HuH-7 (cell line): ENCODE results near the gene SAP30.
A peak's percentile ranks its signal among the peaks of the same experiment; 100 is the strongest.

Experiments
- DNase-seq: peaks from one replicate; pipeline ENCODE4 v3.0.0; 2011; ENCODE audit warnings: low spot score

SAP30 gene, protein sequence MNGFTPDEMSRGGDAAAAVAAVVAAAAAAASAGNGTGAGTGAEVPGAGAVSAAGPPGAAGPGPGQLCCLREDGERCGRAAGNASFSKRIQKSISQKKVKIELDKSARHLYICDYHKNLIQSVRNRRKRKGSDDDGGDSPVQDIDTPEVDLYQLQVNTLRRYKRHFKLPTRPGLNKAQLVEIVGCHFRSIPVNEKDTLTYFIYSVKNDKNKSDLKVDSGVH

DNA sequence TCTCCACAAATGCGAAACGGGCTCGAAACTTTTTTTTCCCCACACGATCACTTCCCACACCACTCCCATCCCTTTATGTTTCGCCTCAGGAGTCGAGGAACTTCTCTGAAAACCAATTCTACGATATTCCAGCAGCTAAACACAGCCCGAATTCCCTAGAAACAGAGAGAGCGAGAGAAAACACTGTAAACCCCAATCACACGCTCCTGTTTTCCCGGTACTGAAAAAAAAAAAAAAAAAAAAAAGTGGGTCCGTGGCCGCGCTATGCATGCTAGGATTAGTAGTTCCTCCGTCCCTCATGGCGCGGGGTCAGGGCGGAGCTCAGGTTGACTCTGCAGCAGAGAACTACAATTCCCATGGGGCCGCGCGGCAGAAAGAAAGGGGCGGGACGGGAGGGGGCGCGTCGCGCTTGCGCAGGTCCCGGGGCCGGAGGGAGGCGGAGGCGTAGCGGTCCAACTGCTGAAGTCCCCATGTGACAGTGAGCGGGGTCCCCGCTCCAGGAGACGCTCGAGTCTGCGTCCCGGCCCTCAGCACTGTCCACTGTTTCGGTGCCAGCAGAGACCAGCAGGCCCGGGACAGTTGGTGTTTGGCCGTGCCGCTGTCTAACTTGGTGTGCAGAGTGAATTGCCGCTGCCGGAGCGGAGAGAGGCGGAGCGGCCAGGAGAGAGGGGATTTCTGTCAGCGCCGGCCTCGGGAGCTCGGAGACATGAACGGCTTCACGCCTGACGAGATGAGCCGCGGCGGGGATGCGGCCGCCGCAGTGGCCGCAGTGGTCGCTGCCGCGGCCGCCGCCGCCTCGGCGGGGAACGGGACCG is at the start of gene SAP30:
Gene SAP30, plus strand, starts transcription at position 478 of the 815 bp plus-strand sequence. Its CDS starts 229 bp downstream, at position 707.
- DNase-seq, result peak; percentile 93

DNA sequence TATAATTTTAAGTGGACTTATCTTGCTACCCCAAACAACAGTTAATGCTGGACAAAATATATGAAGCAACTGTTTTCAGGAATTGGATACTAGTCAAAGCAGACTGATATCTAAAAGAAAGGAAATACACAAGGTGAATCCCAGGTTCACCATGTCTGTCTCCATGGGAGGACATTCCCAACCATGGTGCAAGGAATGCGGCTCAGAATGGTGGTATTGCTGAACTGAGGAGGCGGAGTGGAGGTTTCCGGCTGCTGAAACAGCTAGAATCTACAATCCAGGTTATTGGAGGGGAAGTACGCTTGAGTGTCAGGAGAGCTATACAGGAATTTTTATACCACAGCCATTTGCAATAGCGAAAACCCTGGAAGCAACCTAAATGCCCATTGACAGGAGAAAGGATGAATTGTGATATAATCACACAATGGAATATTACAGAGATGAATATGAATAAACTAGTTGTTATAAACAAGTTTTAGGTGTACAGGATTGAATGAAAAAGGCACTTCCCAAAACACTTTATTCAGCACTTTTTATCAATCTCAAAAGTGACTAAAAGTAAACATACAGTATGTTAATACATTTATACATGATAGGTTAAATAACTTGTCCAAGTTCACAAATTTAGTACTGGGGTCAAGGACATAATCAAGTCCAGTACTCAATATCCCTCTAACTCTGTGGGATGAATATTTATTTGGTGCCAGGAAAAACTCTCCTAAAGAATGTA is 45.6 kb upstream of the SAP30 start:
- DNase-seq, result no peak

DNA sequence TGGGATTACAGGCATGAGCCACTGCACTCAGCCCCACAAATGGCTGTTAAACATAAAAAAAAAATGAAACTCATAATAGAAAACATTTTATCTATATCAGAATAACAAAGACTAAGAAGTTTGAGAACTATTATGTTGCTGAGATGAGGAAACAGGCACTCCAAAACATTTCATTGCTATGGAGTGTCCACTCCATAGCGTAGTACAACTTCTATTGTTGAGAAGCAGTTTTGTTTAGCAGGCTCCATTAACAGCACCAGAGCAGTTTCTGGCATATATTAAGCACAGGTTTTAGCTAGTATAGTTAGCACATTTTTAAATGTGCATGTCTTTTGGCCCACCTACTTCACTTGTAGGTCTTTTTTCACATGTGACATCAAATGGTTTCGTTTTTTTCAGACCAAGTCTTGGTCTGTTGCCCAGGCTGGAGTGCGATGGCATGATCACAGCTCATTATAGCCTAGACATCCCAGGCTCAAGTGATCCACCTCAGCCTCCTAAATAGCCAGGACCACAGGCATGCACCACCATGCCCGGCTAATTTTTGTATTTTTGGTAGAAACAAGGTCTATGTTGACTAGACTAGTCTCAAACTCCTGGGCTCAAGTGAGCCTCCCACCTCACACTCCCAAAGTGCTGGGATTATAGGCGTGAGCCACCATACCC is 42.4 kb upstream of the SAP30 start:
- no peak for DNase-seq

DNA sequence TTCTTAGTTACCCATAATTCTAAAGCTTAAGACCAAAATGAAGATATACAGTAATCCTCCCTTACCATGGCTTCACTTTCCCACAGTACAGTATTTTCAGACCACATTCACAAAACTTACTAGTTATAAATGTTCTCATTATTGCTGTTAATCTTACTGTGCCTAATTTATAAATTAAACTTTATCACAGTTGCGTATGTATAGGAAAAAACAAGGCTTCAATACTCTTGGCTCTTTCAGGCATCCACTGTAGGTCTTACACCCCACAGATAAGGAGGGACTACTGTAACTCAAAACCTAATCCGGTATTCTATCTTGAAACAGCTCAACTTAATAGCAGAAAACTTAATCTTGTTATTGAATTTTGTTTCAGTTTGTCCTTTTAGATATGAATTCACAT is 40.2 kb upstream of the SAP30 start:
- no peak for DNase-seq

DNA sequence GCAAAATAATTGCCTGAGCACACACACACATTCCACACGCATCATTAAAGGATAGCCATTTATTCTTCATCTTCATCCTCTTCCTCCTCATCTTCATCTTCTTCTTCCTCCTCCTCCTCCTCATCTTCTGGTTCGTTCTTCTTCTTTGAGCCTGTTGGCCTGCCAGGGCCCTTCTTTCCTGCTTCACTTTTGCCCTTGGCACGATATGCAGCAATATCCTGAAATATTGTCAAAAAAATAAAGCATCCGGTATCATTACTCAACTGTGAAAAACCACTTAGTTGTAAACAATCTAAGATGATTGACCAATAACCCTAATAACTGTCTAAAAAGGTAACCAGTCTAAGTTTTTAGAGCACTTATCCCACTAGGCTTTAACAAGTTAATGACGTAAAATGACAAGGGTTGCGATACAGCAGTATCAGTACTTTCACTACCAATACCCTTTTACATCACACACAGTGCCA is 38.7 kb upstream of the SAP30 start:
- DNase-seq, result no peak

DNA sequence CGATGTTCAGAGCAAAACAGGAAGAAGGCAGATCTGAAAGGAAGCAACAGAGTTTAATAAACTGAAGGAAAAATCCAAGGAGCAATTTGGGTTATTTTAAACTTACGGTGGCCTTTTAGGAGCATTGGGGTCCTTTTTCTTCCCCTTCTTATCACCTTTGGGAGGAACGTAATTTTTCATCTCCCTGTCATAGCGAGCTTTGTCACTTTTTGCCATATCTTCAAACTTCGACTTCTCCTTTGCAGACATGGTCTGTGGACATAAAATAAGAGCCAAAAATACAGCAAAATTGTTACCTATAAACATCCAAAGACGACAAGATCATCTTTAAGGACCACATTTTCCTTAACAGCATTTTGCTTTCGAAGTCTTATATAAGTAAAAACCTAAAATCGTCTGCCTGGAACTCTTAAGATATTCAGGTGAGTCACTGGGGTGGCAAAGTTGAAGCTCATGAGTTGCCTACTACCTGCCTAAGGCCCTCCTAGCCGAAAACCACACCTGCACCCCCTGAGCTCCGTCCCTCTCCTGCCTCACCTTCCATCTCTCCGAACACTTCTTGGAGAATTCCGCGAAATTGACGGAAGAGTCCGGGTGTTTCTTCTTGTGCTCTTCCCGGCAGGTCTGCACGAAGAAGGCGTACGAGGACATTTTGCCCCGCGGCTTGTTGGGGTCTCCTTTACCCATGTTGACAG is 37.6 kb upstream of the SAP30 start:
- DNase-seq, result no peak

DNA sequence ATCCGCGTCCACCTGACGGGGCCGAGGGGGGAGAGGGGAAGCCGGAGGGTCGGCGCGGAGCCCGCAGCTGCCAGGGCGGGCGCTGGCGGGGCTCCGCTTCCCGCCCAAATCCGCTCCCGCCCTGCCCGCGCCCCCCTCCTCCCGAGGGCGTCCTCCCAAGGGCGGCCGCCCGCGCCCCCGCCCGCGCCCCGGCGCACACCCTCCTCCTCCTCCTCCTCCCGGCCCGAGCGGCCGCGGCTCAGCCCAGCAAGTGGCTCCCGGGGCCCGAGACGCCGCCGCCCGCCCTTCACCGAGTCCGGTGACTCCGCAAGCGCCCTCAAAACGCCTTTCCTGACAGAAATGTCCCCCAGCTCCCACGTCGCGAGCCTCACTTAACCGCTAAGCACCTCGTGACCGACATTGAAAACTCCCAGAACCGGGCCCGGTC is 37.1 kb upstream of the SAP30 start:
- DNase-seq, result peak; percentile 17

DNA sequence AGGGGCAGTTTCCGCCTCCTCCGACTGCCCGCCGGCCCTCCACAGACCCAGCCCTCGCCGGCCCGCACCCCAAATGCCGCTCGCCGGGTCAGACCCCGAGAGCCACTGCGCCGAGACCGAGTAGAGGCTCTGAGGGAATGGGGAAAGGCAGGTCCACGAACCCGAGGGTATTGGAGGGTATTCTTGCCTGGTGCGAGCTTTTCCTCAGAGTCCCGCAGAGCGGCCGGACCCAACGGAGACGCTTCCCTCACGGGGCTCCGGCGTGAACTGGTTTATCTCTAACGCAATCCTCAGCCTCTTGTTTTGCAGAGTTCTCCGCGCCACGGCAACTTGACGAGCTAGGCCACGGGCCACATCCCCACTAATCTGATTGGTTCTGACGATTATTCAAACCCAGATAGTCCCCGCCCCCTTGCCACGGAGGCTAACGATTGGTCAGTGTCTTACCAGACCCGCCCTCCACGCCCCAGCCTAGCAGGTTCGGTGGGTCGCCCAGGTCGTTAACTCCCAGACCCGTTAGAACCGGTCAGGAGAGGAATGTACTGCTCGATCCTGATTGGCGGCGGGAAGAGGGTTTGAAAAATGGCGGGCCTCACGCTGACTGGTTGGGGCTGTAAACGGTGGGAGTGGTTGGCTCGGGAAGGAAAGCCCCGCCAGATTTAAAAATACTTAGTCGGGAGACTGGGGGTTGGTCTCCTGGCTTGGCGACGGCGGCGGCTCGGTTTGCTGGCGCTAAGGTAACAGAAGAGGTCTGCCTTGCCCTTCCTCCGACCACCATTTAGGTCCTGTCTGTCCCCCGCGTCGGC is 36.5 kb upstream of the SAP30 start, which contains the start of gene HMGB2:
Gene HMGB2, minus strand, starts transcription at position 274 of the 806 bp plus-strand sequence. CDS start 709 bp downstream, outside the sequence.
- DNase-seq, result peak; percentile 98

DNA sequence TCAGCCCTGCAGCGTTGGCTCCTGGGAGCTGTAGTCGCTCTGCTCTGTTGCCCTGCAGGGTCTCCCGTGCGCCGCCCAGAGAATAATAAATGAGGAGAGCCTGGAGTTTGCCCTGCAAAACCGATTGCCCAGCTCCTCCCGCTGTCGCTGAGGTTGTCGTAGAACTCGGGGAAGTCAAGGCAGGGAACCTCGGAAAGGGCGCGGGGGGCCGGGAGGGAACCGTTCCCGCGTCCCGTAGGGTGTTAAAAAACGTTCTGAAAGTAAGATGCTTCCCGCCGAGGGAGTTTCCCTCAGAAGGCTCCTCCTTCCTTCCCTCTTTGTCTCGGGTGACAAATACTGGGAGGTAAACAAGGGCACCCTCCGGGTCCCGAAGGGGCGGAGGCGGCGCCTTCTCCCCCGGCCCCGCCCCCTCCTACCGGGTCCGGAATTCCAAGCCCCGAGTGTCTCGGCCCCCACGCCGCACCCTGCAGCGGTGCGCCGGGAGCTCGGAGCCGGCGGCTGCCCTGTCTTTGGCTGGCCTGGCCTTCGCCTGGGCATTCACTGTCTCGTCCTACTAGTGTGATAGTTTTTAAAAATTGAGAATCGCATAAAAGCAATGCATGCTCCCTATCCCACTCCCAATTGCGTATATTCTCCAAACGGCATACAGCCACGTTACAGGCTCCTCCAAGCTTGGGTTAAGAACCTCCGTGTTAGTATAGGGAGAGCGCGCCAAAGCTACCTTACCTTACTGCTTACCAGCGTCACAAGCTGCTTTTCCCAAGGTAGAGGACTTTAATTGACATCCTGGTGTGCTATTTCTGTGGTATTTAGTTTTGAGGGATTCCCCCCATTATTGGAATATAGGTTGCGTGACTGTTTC is 35.6 kb upstream of the SAP30 start:
- peak; percentile 89 for DNase-seq

DNA sequence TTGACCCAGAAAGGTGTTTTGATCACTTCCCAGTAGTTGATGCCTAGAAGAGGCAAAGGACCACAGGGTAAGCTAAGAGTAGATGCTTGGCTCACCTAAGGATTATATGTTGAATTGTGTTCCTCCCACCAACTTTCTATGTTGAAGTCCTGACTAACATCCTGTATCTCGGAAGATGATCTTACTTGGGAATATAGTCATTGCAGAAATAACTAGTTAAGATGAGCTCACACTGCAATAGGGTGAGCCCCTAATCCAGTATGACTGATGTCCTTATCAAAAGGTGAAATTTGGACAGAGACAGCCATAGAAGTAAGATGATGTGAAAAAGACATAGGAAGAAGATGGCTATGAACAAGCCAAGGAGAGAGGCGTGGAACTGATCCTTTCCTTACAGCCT is 33.3 kb upstream of the SAP30 start:
- no peak for DNase-seq

DNA sequence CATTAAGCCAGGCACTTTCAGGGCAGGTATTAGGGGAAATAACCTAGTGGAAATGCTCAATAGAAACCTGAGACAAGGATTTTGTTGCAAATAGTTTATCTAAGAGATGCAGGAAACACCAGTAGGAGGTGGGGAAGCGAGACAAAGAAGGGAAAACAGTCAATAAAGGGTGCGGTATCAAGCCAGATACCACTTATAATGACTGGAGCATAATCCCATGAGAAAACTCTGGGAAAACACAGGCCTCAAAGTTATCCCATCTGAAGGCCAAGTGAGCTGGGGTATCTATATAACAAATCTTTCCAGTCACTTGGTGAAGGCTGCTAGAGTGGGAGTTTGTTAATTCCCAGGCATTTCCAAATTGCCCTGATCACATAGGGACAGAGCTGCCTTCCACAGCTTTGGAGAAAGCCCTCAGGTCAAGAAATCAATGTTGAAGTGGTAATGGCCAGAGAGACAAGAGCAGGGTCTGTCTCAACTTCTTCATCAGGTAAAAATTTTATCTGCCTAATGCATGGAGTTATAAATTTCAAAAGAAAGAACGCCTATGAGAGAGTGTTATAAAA is 26.8 kb upstream of the SAP30 start:
- no peak for DNase-seq

DNA sequence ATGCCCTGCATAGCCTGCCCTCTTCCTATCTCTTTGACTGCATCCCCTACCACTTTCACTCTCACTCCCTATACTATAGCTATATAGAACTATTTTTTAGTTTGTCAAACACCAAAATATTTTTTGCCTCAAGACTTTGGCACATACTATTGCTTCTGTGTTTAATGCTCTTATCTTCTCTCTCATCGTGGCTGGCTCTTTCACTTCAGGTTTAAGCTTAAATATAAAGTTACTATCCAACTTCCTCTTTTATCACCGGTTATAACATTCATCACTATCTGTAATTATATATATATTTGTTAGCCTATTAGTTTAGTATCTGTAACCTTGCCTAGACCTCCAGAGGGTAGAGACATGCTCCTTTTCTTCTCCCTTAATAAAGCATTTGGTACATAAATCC is 25.1 kb upstream of the SAP30 start:
- no peak for DNase-seq

DNA sequence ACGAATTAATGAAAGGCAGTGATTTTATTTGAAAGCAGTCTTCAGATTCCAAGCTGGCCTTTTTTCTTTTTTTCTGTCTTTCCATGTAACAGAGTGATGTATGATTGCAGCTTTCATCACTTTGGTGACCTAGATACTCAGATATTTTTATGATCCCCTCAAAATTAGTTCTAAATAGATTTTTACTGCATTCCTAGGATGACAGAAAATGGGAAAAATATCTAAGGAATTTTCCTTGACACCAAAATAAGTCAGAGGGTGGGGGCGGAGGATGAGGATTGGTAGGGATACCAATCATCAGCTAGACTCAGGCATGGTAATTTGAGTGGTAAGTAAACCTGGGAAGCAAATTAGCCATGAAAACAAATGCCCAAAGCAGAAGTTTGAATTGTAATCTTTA is 24.7 kb upstream of the SAP30 start:
- no peak for DNase-seq

DNA sequence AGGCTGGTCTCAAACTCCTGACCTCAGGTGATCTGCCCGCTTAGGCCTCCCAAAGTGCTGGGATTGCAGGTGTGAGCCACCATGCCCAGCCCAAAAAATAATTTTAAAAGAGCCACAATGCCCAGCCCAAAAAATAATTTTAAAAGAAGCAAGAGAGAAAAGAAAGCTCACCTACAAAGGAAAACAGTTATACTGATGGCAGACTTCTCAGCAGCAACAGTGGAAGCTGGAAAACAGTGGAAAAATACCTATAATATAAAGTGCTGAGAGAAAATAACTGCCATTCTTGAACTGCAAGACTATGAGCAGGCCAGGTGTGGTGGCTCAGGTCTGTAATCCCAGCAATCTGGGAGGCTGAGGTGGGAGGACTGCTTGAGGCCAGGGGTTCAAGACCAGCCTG is 23.3 kb upstream of the SAP30 start:
- DNase-seq, result no peak

DNA sequence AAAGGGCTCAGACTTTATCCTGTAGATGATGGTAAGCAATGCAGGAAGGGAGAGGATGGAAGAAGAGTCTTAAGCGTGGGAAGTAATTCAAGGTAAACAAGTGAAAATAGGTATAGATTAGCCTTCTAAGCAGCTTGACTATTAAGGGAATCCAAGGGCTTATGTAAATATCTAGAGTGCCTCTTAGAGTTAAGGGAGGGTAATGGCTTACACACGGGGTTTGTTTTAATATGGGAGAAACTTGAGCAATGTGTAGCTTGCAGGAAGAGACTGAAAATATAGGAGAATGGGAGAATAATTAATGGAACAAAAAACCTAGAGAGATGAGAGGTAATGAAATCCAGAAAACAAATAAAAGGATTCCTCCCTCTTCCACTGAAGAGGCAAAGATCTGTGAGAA is 12.8 kb upstream of the SAP30 start:
- DNase-seq, result no peak

DNA sequence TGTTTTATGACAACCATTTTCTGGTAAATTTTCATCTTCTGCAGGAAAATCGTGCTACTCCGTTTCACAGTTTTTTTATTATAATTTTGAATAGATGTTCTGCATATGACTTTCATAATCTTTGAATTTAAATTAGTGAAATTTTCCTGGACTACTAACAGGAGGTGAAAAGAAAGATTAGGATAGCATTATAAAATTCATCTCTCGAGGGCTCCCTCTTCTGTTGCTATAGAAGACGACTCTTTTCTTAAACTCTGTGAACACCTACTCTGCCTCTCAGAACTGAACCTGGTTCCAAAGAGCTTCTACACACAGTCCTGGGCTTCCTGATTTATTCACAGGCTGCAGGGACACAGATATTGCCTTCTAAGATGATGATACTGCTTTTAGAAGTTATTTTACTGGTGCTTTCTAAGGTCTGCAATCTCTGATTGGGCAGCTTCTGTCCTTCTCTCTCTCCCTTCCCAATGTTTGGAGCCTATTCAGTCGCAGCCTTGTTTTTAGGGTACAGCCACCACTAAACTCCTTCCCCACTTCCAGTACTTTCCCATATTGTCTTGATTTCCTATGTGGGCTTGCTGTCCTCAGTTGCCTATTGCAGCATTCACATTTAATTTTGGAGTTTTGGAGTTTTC is 10.1 kb upstream of the SAP30 start:
- DNase-seq, result no peak

DNA sequence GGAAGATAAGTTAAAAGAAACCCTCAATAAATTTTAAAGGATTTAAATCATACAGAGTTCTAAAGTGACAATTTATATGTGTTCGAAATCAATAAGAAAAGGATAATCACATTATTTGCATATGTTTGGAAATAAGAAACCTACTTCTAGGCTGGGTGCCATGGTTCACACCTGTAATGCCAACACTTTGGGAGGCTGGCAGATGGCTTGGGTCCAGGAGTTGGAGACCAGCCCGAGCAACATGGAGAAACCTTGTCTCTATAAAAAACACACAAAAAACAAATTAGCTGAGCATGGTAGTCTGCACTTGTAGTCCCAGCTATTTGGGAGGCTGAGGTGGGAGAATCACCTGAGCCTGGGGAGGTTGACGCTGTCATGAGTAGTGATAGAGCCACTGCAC is 8.1 kb upstream of the SAP30 start:
- DNase-seq, result no peak

DNA sequence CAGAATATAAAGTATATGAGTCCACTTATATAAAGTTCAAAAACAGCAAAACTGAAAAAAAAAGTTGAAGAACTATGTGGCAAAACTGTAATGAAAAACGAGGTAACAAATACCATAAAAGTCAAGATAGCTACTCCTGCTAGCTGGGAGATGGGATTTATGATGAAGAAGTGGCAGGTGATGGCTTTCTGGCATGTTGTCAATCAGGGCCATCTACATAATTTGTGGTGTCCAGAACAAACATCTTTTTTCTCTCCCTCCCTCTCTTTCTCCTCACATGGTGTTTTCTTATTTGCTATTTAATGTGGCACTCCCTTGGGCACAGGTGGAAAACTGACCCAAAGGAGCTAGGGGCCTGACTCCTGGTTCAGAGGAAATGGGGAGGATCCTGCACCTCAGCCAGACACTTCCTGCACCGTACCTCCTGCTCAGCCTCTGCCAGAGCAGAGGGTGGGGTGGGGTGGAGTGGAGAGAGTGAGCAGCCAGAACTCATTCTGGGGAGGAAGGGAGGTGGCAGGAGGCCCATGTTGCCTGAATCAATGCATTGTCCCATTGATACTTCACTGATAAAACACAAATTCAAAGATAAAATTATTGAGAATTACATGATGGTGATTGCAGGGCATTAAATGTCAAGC is 5.3 kb upstream of the SAP30 start:
- no peak for DNase-seq
